HG02759 (cell line): Measurements from ENCODE around the gene OR51B5.
"Not testable (repeated sequence)": the region's sequence is repeated elsewhere in the genome, so short reads cannot be mapped to it uniquely, and the experiment has no call there.

Experiments
- ATAC-seq: cut with Tn5 transposase; IDR thresholded peaks from one replicate; pipeline ENCODE4 v1.9.1; 2021; ENCODE audit warnings: mild to moderate bottlenecking, moderate library complexity; ENCODE audit not compliant: unreplicated experiment

The OR51B5 gene, protein sequence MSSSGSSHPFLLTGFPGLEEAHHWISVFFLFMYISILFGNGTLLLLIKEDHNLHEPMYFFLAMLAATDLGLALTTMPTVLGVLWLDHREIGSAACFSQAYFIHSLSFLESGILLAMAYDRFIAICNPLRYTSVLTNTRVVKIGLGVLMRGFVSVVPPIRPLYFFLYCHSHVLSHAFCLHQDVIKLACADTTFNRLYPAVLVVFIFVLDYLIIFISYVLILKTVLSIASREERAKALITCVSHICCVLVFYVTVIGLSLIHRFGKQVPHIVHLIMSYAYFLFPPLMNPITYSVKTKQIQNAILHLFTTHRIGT

DNA sequence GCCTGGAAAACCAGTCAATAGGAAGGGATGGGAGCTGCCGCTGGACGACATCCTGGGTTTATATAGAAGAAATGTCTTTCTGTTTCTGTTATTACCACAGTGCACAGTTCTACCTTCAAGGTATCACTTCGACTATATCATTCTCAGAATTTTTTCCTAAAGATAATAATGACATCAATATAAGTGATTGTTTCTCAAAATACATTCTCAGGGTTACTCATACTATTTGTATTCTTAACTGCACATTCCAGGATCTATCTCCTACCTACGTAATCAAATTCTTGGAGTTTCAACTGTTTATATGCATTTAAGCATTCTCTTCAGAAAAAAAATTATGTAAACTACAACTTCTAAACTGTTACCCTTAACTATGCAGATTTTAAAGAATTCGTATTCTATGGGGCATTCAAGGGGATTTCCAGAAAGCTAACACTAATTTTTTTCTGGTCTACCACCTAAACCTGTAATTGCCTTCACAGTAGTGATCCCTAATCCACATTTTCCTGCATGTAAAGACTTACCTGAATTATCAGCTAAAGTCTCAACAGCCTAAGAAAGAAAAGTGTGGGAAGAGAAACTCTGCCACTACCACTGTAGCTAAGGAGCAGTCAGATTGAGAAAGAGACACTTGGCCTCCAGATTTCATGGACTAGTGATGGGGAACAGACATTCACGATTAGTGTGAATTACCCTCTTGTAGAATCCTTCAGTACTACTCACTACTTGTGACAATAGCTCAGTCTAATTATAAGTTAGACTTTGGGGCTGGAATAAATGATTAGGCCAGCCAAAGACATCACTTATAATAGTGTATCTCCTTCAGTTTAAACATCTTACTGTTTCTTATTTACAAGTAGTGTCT is at the start of gene OR51B5:
OR51B5 (minus strand) TSS at position 51 of the 862 bp plus-strand sequence; CDS start at position 51, 0 bp downstream.
- peak; percentile 37 for ATAC-seq

DNA sequence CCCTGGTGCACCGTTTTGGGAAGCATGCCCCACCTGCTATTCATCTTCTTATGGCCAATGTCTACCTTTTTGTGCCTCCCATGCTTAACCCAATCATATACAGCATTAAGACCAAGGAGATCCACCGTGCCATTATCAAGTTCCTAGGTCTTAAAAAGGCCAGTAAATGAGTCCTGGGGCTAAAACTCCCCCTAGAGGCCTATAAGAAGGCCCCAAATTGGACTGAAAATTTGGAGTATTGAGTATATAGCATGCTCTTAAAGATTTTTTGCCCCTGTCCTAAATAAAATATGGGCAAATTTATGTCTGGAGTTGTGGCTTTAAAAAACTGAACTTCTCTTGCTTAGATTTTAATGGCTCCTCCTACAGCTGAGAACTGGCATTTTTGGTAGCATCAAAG is 46.9 kb upstream of the OR51B5 start:
- no peak for ATAC-seq

DNA sequence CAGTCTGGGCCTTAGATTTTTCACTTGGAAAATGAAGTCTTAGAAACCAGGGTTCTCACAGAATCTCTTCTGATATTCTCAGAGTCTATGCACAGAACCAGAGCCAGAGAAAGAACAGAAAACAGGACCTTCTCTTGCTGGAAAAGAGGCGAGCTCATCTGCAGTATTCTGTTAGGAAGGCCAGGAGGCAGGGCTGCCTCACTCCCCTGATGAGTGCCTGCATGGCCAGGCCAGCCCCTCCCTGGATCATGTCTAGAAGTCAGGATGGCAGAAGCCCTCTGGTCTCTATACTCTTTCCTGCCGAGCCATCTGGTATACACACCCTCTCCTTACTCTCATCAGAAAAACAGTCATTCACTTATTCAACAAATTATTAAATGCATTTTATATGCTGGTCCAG is 41.0 kb upstream of the OR51B5 start:
- no peak for ATAC-seq

DNA sequence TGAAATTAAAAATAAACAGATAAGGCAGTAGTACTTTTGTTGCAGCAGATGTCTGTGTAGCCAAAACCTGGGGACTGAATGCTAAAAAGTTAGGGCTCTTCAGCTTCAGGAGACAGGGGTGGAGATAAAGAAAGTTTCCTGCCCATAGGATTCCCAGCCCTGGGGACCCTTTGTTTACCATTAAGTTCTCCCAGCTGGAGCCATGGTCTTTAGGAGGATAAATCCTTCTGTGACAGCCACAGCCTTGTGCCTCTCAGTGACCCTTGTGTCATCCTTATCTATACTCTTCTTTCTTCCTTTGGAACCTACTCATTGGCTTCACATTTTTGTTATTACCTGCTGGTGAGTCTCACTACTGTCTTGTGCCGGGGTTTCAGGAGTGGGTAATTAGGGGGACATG is 40.3 kb upstream of the OR51B5 start, which contains the start of gene OR51M1:
OR51M1 (plus strand) TSS at position 237 of the 400 bp plus-strand sequence. CDS start 5,587 bp downstream, outside the sequence.
- ATAC-seq: no peak

DNA sequence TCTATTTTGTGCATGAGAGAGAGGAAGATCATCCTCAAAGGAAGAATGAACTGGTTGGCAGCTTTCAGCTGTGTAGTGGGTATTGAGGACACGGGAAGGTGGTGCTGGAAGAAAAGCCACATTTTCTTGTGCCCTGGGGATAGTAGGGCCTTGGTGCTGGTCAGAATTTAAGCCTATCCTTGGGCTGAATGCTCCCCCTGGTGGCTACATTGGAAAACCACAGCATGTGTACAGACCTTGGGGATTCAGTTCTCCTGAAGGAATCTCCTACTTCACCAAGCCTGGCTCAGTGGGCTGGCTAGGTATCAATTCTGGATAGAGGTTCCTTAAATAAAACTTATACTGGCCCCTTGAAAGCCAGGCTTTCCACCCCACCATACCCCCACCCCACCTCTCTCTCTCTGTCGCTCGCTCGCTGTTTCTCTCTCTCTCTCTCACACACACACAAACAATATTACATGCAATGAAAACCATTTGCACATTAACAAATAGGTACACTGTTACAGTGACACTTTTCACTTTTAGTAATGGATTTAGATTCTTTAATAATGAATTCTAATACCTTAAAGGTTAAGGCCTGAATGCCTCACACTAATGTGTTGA is 37.5 kb upstream of the OR51B5 start:
- peak; percentile 90 for ATAC-seq

DNA sequence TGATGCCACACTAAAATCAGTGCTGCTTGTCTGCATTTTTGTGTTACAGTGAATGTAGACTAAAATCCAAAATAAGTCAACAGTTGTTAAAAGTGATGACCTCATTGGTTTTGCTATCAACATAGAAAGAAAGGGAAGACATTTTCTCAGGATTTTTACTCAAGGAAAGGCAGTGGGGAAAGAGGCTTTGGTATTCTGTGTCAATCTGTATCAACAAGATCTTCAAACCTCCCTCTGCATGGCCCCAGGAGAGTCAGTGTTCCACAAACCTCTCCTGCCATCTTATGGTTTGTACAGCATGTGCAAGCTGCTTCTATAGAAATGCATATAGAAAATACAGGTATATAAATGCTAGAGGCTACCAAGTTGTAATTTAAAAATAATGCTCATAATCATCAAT is 26.5 kb upstream of the OR51B5 start:
- ATAC-seq: peak; percentile 55

DNA sequence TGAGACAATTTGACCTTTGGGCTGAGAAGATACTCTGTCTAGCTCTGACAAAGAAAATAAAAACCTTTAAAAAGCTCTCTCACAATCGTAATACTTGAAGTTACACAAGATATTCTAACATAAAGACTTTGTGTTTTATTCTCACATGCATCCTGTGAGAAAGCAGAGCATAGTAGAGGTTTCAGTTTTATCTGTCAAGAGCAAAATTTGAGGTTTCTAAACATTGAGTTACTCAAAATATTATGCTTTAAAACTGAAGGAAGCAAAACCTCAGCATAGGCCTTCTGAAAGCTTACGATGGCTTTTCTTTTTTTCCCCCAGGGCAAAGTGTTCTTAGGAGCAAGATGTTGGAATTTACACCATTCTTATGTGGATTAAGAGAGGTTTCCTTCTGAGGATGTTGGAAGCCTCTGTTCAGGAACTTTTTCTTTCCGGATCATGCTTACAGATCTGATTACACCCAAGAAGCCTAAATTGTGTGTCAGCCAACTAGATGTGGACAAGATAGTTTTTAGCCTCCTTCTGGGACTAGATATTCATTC is 25.2 kb upstream of the OR51B5 start:
- no peak for ATAC-seq

DNA sequence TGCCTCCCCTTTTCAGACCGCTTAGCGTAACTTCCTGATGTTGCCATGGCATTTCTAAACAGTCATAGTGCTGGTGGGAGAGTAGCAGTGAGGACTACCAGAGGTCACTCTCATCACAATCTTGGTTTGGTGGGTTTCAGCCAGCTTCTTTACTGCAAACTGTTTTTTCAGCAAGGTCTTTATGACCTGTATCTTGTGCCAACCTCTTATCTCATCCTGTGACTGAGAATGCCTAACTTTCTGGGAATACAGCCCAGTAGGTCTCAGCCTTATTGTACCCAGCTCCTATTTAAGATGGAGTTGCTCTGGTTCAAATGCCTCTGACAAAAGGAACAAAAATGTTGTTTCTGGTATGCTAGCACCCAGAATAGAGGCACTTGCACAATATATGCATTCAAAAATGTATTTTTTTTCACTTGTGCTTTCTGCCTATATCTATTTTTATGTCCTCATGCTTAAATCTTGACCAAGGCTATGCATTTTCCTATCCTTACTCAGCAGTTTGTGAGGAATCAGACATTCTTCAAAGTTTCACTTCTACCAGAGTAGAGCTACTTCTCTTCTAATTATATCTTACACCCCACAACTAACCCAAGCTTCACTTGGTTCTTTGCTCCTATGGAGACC is 24.2 kb upstream of the OR51B5 start:
- peak; percentile 40 for ATAC-seq

DNA sequence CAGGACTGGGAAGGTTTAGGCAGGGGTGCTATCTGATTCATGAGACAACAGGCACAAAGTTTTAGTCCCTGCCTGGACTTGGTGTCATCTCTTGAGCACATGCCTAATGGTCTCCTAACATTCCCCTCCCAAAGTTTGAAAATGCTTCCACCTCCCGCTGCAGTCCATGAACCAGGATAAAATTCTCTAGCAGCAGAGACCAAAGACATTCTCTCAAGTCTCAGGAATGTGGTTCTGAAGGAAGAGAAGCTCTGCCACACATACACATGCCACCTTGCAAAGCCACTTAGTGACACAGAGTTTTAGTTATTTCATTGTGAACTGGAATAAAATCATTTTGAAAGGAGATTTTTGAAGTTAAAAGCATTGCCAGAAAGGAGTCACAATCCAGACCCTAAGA is 23.5 kb upstream of the OR51B5 start:
- no peak for ATAC-seq

DNA sequence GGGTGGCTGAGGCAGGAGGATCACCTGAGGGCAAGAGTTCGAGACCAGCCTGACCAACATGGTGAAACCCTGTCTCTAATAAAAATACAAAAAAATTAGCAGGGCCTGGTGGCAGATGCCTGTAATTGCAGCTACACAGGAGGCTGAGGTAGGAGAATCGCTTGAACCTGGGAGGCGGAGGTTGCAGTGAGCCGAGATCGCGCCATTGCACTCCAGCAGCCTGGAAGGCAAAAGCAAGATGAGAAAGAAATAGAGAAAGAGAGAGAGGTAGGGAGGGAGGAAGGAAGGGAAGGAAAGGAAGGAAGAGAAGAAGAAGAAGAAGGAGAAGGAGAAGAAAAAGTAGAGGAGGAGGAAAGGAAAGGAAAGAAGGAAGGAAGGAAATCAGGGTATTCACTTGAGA is 23.0 kb upstream of the OR51B5 start:
- not testable (repeated sequence) for ATAC-seq

DNA sequence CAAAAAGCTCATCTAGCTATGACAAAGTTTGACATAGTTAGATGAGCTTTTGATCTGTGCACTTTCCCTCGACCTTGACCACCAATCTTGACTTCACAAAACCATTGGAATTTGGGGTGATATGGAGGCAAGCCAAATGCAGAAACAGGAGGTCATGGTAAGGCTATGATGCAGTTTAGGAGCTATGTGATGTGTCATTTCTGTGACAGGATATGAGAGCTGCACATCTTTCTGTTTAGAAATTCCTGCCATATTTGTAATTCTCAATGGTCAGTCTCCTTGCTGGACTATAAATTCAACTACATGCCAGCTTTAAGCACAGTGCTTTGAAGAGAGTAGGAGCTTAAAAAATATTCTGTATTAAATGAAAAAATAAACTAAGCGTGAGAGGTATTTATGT is 20.9 kb upstream of the OR51B5 start:
- ATAC-seq: no peak

DNA sequence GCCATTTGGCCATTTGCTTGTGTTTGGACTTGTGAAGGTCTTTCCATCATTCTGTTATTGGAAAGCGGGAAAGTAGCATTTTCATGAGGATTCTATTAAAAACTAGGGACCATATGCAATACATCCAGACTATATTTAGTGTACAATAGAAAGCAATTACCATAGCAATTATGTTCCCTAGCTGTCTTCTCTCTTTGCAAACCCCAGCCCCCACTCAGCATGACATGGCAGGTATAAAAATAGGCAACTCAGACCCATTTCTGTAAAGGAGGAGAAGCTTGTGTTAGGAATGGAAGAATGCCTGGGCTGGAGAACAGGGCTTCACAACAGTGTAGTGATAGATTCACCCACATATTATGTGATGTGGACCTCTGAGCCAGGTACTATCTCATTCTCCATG is 20.4 kb upstream of the OR51B5 start:
- ATAC-seq: no peak

DNA sequence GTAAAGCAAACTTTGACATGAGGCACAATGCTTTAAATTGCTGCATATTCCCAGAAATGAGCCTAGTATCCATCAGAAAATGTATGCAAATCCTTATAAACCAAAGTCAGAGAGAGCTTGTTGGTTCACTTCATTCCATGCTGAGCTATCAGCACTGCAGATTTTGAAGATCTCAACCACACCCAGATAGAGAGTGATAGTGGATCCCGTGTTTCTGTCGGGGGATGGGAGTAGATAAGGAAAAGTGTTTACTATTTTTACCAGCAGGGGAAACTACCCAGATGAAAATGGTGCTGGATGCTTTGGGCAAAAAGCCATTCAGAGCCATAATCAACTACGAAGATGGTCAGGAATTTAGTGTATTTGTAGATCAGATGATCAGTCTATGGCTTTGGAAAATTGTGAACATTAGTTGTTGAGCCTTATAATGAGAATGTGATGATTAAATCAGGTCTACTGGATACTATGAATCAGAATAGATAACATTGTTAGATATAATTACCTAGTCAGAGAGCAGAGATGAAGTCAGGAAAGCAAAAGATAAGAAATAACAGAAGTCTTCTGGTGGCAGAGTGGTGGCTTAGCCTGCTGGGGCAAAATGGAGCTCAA is 18.8 kb upstream of the OR51B5 start:
- ATAC-seq: no peak

DNA sequence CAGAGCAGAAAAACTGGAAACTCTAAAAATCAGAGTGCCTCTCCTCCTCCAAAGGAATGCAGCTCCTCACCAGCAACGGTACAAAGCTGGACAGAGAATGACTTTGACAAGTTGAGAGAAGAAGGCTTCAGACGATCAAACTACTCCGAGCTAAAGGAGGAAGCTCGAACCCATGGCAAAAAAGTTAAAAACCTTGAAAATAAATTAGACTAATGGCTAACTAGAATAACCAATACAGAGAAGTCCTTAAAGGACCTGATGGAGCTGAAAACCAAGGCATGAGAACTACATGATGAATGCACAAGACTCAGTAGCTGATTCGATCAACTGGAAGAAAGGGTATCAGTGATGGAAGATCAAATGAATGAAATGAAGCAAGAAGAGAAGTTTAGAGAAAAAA is 12.7 kb upstream of the OR51B5 start:
- not testable (repeated sequence) for ATAC-seq

DNA sequence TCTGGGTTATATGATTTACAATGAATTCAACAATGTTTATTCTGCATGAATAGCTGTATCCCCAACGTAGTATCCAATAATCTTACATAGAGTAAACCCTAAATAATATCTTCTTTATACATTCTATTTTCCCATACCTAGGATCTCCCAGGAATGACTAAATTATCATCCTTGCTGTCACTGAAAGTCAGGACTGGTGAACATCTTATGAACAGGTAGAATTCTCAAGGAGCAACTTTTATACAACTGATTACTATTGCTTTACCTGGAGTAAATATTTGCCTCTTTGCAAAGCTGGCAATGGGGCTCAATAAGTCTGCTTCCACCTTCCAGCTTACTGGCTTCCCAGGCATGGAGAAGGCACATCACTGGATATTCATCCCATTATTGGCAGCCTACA is 7.9 kb upstream of the OR51B5 start, which contains the start of gene OR51B6:
OR51B6 (plus strand) TSS at position 301 of the 400 bp plus-strand sequence; CDS start at position 301, 0 bp downstream.
- no peak for ATAC-seq

DNA sequence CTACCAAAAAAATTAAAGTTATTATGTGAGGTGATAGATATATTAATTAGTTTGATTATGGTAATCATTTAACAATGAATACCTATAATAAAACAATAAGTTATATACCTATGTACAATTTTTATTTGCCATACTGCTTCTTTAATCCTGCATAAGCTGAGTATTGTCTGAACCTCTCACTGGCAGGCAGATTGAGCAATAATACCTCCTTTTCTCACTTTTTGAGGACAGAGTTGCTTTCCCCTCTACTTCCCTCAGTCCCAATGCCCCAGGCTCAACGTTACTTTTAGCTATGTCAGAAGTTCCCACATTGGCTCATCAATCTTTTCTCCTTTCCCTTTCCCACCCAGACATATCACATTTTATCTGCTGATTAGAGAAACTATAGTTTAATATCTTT is 6.2 kb upstream of the OR51B5 start:
- ATAC-seq: no peak

DNA sequence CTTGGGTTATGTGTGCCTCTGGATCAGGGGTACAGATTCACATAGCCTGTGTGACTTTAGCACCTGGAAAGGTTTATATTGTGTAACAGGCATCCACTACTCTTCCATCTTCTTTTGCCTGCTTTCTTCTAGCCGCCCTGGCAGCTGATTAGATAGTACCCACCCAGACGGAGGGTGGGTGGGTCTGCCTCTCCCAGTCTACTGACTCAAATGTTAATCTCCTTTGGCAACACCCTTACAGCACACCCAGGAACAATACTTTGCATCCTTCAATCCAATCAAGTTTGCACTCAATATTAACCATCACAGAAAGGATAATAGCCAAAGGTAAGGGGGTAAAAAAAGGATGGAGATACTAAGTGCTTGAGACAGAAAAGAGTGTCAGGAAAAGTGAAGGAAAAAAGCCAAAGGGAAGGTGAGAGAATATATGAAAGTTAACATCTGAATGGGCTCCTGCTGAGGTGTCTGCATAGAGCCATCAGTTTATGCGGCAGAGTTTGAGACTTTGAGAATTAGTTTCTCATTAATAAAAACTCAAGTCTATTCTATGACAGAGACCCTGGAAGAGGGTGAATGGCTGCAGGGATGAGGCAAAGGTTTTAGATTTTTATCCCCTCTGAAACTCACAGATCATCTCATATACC is 5.3 kb upstream of the OR51B5 start:
- ATAC-seq: no peak

DNA sequence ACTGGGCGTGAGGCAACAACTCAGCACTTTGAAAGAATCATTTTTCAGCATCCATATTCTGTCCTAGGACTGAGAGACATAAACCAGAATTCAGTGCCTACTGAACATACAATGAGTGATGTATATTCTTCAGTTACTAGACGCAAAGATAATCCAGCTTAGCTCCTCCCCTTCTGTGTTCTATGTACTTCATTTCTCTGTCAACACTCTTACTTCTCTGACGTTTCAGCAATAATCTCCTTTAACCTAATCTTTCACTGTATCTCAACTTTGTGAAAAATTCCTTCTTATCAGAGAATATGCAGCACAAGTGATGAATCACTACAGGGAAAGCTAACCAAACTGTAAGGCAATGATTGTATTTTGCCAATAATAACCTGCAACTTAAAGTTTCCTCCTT is 2.5 kb upstream of the OR51B5 start:
- no peak for ATAC-seq

DNA sequence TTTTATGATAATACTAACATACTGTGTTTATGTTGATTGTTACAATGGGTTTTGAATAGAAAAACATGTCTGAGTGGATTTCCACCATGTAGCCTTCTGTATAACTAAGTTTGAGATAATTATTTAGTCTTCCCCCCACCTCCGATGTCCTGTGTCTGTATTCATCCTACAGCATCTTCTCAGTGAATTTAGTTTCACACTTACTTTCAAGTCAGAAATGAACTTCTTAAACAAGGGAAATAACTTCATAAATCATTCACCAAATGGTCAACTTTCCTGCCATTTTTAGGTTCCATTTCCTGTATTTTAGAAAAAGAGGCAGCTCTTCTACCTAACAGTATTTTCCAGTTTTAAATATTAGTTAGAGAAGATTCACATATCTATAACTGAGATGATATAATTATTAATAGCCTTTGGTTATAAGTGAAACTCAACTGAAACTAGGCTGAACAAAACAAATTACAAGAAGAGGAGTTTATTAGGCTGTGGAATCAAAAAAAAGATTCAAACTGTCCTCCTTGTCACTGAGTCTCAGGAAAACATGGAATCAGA is 3.5 kb downstream of the OR51B5 start:
- peak; percentile 76 for ATAC-seq

DNA sequence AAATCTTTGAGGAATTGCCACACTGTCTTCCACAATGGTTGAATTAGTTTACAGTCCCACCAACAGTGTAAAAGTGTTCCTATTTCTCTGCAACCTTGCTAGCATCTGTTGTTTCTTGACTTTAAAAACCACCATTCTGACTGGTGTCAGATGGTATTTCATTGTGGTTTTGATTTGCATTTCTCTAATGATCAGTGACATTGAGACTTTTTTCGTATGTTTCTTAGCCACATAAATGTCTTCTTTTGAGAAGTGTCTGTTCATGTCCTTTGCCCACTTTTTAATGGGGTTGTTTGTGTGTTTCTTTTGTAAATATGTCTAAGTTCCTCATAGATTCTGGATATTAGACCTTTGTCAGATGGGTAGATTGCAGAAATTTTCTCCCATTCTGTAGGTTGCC is 6.1 kb downstream of the OR51B5 start:
- not testable (repeated sequence) for ATAC-seq
